Peyer's patch (tissue), 4 donors: Measurements from ENCODE around the gene CTNNA1.

ENCODE experiments used
- CTCF ChIP-seq, 6 experiments: fragments of 450-650 bp in 4 of 6; fragments of 200-600 bp in 2 of 6; sonication (generic) in 1 of 6; IDR thresholded peaks; one replicate each; pipeline ENCODE4 v1.5.1; 2017 to 2019; ENCODE audit warnings: antibody characterized with exemption in 6 of 6, mild to moderate bottlenecking in 3 of 6, moderate library complexity in 1 of 6
- POLR2A ChIP-seq, 2 donors: fragments of 450-650 bp; IDR thresholded peaks; one replicate each; pipeline ENCODE4 v1.5.1; 2017; ENCODE audit warnings: antibody characterized with exemption in 2 of 2, mild to moderate bottlenecking in 2 of 2, moderate library complexity in 2 of 2

GRCh38 chr5:138981131-138981530 lies 227.9 kb downstream of the CTNNA1 start:
- TF ChIP-seq POLR2A (IDR thresholded peaks at IDR 0.05) (no peak), CTCF (IDR thresholded peaks at IDR 0.05) (no peak)
